Neural progenitor cell (in vitro differentiated cells): ENCODE measurements around the gene RCAN1. TPM values are rescaled to one million over a fixed set of nuclear protein-coding genes. Genes with fewer than 3 reads are reported as not detected.
"Not testable (repeated sequence)": the region's sequence is repeated elsewhere in the genome, so short reads cannot be mapped to it uniquely, and the experiment has no call there.

ENCODE experiments used
- DNase-seq: peaks from one replicate; pipeline ENCODE4 v3.0.0-alpha.2; 2016; ENCODE audit warnings: low spot score
- H2AFZ ChIP-seq: fragments of 200-600 bp; sonication (generic); replicated peaks from 2 replicates; pipeline ENCODE4 v1.6.1; 2016; ENCODE audit warnings: antibody characterized with exemption
- H3F3A ChIP-seq: fragments of 200-600 bp; sonication (generic); 2 replicates; pipeline ENCODE4 v1.6.1; 2016; ENCODE audit warnings: antibody characterized with exemption, low read depth
- H3K27ac ChIP-seq: fragments of 200-600 bp; sonication (generic); 2 replicates; pipeline ENCODE4 v1.5.1; 2016; ENCODE audit warnings: mild to moderate bottlenecking
- H3K27me3 ChIP-seq: fragments of 200-600 bp; sonication (generic); 2 replicates; pipeline ENCODE4 v1.6.1; 2016; ENCODE audit warnings: mild to moderate bottlenecking, moderate library complexity
- H3K36me3 ChIP-seq: fragments of 200-600 bp; sonication (generic); 2 replicates; pipeline ENCODE4 v1.5.1; 2016
- H3K4me1 ChIP-seq: fragments of 200-600 bp; sonication (generic); 2 replicates; pipeline ENCODE4 v1.6.1; 2016; ENCODE audit warnings: mixed run types
- H3K4me2 ChIP-seq: fragments of 200-600 bp; sonication (generic); 2 replicates; pipeline ENCODE4 v1.6.1; 2016
- H3K4me3 ChIP-seq: fragments of 200-600 bp; sonication (generic); 2 replicates; pipeline ENCODE4 v1.5.1; 2016
- H3K79me2 ChIP-seq: fragments of 200-600 bp; sonication (generic); 2 replicates; pipeline ENCODE4 v1.6.1; 2016; ENCODE audit warnings: low read depth
- H3K9ac ChIP-seq: fragments of 200-600 bp; sonication (generic); 2 replicates; pipeline ENCODE4 v1.6.1; 2016
- H3K9me3 ChIP-seq: fragments of 200-600 bp; sonication (generic); 2 replicates; pipeline ENCODE4 v1.5.1; 2016; ENCODE audit warnings: low read depth
- H4K20me1 ChIP-seq: fragments of 200-600 bp; sonication (generic); 2 replicates; pipeline ENCODE4 v1.6.1; 2016; ENCODE audit warnings: low read depth
- H3K27ac Mint-ChIP-seq: 3 replicates; pipeline ENCODE4 v1.8.0; 2021; ENCODE audit warnings: mixed read lengths
- H3K27me3 Mint-ChIP-seq: 2 replicates; pipeline ENCODE4 v1.8.0; 2022; ENCODE audit warnings: low read depth, mild to moderate bottlenecking, inconsistent platforms, moderate library complexity, mixed read lengths; ENCODE audit not compliant: insufficient read depth
- H3K36me3 Mint-ChIP-seq: 3 replicates; pipeline ENCODE4 v1.8.0; 2021; ENCODE audit warnings: mixed read lengths
- H3K4me1 Mint-ChIP-seq: 3 replicates; pipeline ENCODE4 v1.8.0; 2021; ENCODE audit warnings: mixed read lengths
- H3K4me3 Mint-ChIP-seq: 3 replicates; pipeline ENCODE4 v1.8.0; 2021; ENCODE audit warnings: mild to moderate bottlenecking, moderate library complexity, mixed read lengths
- H3K9me3 Mint-ChIP-seq: 3 replicates; pipeline ENCODE4 v1.8.0; 2020; ENCODE audit warnings: mixed read lengths
- EZH2 ChIP-seq: fragments of 200-600 bp; sonication (generic); IDR thresholded peaks from 2 replicates; pipeline ENCODE4 v1.6.1; 2017; ENCODE audit warnings: antibody characterized with exemption, mild to moderate bottlenecking, moderate library complexity
- EZH2phosphoT487 ChIP-seq: fragments of 200-600 bp; sonication (generic); IDR thresholded peaks from 2 replicates; pipeline ENCODE4 v1.6.1; 2017; ENCODE audit warnings: antibody characterized with exemption
- total RNA-seq: library from RNA; depleted of rRNA; stranded (reverse); fragments of >200 nt; gene quantifications from 2 replicates; pipeline ENCODE4 v1.2.3, GENCODE V29; 2015; ENCODE audit warnings: low replicate concordance
- TF ChIP-seq, protein P1 (sequence below): fragments of 200-600 bp; sonication (generic); IDR thresholded peaks from 2 replicates; pipeline ENCODE4 v1.5.1; 2017; ENCODE audit warnings: antibody characterized with exemption, mild to moderate bottlenecking

The RCAN1 gene
- total RNA-seq, 1 donor from 2014 or later: 6.9 TPM

DNA sequence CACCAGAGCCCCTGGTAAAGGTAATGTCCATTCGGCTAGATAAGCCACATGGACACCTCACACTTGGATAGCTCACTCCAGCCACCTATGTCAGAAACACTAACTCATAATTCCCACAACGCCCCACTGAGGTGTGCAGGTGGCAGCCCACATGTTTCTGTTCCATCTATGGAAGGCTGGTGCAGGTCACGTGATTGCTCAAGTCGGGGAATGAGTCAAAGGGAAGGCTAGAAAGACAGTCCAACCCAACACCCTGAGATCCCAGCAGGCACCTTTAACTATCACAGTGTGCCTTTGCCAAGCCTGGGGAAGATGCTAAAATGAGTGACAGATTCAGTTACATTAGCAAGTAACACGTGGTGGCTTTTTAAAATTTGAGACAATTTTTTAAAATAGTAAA, 57.7 kb downstream of the RCAN1 start:
- Histone ChIP-seq H3K4me3 (no peak overlapping the region), H3K27me3 (no peaks in the 10 kb centered on the region), H3K27ac (no peak overlapping the region), H2AFZ (no peak overlapping the region), H3K4me2 (no peak overlapping the region), H3K9me3 (peaks cover 8% of the 10 kb centered on the region), H4K20me1 (no peaks in the 10 kb centered on the region), H3K36me3 (no peaks in the 10 kb centered on the region), H3F3A (peaks cover 3% of the 10 kb centered on the region), H3K79me2 (no peaks in the 10 kb centered on the region), H3K4me1 (peaks cover 27% of the 10 kb centered on the region), H3K9ac (no peak overlapping the region)
- no peak for DNase-seq
- Mint-ChIP-seq H3K4me1 (peaks cover 7% of the 10 kb centered on the region), H3K4me3 (no peak overlapping the region), H3K36me3 (peaks cover 3% of the 10 kb centered on the region), H3K9me3 (peaks cover 17% of the 10 kb centered on the region), H3K27ac (no peak overlapping the region), H3K27me3 (no peaks in the 10 kb centered on the region)
- TF ChIP-seq EZH2phosphoT487: no peak
- no peak for TF ChIP-seq EZH2
- TF ChIP-seq, protein P1, sequence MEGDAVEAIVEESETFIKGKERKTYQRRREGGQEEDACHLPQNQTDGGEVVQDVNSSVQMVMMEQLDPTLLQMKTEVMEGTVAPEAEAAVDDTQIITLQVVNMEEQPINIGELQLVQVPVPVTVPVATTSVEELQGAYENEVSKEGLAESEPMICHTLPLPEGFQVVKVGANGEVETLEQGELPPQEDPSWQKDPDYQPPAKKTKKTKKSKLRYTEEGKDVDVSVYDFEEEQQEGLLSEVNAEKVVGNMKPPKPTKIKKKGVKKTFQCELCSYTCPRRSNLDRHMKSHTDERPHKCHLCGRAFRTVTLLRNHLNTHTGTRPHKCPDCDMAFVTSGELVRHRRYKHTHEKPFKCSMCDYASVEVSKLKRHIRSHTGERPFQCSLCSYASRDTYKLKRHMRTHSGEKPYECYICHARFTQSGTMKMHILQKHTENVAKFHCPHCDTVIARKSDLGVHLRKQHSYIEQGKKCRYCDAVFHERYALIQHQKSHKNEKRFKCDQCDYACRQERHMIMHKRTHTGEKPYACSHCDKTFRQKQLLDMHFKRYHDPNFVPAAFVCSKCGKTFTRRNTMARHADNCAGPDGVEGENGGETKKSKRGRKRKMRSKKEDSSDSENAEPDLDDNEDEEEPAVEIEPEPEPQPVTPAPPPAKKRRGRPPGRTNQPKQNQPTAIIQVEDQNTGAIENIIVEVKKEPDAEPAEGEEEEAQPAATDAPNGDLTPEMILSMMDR: no peak

DNA sequence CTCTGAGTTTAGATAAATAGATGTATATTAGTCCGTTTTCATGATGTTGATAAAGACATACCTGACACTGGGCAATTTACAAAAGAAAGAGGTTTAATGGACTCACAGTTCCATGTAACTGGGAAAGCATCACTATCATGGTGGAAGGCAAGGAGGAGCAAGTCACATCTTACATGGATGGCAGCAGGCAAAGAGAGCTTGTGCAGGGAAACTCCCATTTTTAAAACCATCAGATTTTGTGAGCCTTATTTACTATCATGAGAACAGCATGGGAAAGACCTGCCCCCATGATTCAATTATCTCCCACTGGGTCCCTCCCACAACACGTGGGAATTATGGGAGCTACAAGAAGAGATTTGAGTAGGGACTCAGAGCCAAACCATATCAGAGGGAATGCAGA, 60.2 kb downstream of the RCAN1 start:
- H3K4me3 Mint-ChIP-seq, H3K4me3 ChIP-seq, H3K27me3 ChIP-seq, H3K4me2 ChIP-seq, H3K79me2 ChIP-seq, H3K36me3 ChIP-seq, H3K27me3 Mint-ChIP-seq, H2AFZ ChIP-seq, H3K27ac Mint-ChIP-seq, H3K36me3 Mint-ChIP-seq, H3K9ac ChIP-seq, H4K20me1 ChIP-seq, H3K9me3 ChIP-seq, H3K27ac ChIP-seq, H3K4me1 Mint-ChIP-seq, DNase-seq, H3F3A ChIP-seq: not testable (repeated sequence)
- peaks cover 21% of the 10 kb centered on the region for H3K4me1 ChIP-seq
- peaks cover 19% of the 10 kb centered on the region for H3K9me3 Mint-ChIP-seq

DNA sequence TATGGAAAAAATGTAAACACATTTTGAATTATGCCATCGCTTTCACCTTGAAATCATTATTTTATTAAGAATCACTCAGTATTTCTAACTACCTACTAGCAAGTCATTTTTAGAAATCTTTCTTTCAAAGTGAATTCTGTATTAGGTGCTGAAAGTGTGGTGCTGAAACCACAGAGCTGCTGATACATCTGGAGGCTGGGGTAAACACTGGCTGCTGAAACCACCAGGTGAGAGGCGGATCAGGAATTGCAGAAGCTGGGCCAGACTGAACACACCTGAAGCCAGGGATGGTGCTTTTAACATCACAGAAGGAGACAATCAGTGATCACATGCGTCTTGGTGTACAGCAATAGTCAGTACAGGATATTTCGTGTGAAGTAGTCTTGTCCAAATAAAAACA, 60.7 kb downstream of the RCAN1 start:
- Histone ChIP-seq H3K27ac (no peak overlapping the region), H3K79me2 (no peaks in the 10 kb centered on the region), H3K27me3 (no peaks in the 10 kb centered on the region), H3F3A (peaks cover 3% of the 10 kb centered on the region), H3K9me3 (peaks cover 8% of the 10 kb centered on the region), H2AFZ (no peak overlapping the region), H3K36me3 (no peaks in the 10 kb centered on the region), H3K4me1 (peaks cover 17% of the 10 kb centered on the region), H3K4me2 (no peak overlapping the region), H4K20me1 (no peaks in the 10 kb centered on the region), H3K4me3 (no peak overlapping the region), H3K9ac (no peak overlapping the region)
- H3K4me1 Mint-ChIP-seq: peaks cover 7% of the 10 kb centered on the region
- TF ChIP-seq EZH2: no peak
- TF ChIP-seq, protein P1: no peak
- no peak for TF ChIP-seq EZH2phosphoT487
- H3K27ac Mint-ChIP-seq: no peak overlapping the region
- no peaks in the 10 kb centered on the region for H3K27me3 Mint-ChIP-seq
- no peak for DNase-seq
- H3K4me3 Mint-ChIP-seq: no peak overlapping the region
- peaks cover 19% of the 10 kb centered on the region for H3K9me3 Mint-ChIP-seq
- H3K36me3 Mint-ChIP-seq: peaks cover 3% of the 10 kb centered on the region

DNA sequence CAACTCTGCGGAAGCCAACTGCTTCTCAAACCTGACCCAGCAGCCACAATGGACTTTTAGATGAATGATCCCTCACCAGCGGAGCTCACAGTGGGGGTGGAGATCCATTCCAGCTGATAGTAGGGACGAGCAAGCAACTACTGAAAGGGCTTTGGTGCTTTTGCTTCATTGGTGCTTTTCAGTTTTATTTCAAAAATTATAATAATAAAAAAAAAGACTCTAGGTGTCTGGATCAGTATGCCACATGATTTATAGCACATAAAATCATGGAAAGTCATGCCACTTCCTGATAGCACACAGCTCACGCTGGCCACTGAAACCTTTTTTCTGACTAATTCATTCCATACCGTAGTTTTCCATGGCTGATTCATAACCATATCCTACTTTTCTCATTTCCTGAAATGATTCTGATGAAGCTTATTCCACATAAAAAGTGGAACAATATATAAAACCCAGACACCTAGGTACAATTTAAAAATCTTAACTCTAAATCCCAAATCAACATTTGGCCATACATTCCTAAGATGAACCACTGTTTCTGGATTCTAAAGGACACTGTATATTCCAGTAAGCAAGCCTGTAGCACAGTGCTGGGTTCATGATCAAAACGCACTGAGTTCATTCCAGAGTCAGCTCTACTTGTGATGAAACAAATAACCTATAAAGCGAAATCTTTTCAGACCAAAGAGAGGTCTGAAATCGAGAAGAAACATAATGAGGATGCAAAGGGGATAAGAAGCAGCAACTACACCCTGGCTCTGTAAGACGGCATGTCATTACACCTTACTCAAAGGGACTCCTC, 61.6 kb downstream of the RCAN1 start:
- Mint-ChIP-seq H3K36me3 (peaks cover 3% of the 10 kb centered on the region), H3K27me3 (peaks cover 2% of the 10 kb centered on the region), H3K27ac (no peak overlapping the region), H3K4me3 (no peak overlapping the region), H3K9me3 (peaks cover 19% of the 10 kb centered on the region), H3K4me1 (peaks cover 7% of the 10 kb centered on the region)
- Histone ChIP-seq H3K79me2 (no peaks in the 10 kb centered on the region), H3K36me3 (no peaks in the 10 kb centered on the region), H3F3A (no peaks in the 10 kb centered on the region), H3K9me3 (peaks cover 8% of the 10 kb centered on the region), H3K27ac (no peak overlapping the region), H3K9ac (no peak overlapping the region), H3K4me1 (peaks cover 13% of the 10 kb centered on the region), H3K27me3 (no peaks in the 10 kb centered on the region), H4K20me1 (no peaks in the 10 kb centered on the region), H3K4me3 (no peak overlapping the region), H3K4me2 (no peak overlapping the region), H2AFZ (no peak overlapping the region)
- TF ChIP-seq, protein P1: no peak
- no peak for TF ChIP-seq EZH2phosphoT487
- no peak for TF ChIP-seq EZH2
- peak; percentile 51 for DNase-seq
